Left ventricle myocardium inferior (tissue), 1 donor: ENCODE measurements around the gene TRAF1. TPM values are rescaled to one million over a fixed set of nuclear protein-coding genes. Genes with fewer than 3 reads are reported as not detected.

Experiments
- DNase-seq: peaks from one replicate; pipeline ENCODE4 v3.0.0-alpha.2; 2020
- H3K27ac ChIP-seq: fragments of 200-600 bp; replicated peaks from 2 replicates; pipeline ENCODE4 v1.8.0; 2021
- H3K27me3 ChIP-seq: fragments of 200-600 bp; 2 replicates; pipeline ENCODE4 v1.8.0; 2021; ENCODE audit warnings: low read depth
- H3K36me3 ChIP-seq: fragments of 200-600 bp; 2 replicates; pipeline ENCODE4 v1.8.0; 2021
- H3K4me1 ChIP-seq: fragments of 200-600 bp; 2 replicates; pipeline ENCODE4 v1.8.0; 2021
- H3K4me3 ChIP-seq: fragments of 200-600 bp; 2 replicates; pipeline ENCODE4 v1.8.0; 2021; ENCODE audit warnings: mild to moderate bottlenecking, moderate library complexity
- H3K9me3 ChIP-seq: fragments of 200-600 bp; replicated peaks from 2 replicates; pipeline ENCODE4 v1.8.0; 2021
- intact Hi-C: fragments of 100-400 bp; cut with micrococcal nuclease; formaldehyde crosslinking; loops from one replicate; pipeline ENCODE4 v1.11.0; 2022
- total RNA-seq: library from RNA; stranded (reverse); fragmentation: NEBNext Ultra II Directional; extraction: Animal tissue kit (Norgen Biotek cat#: 25700); gene quantifications from one replicate; pipeline ENCODE4 v1.2.1, GENCODE V29; 2021
- TF ChIP-seq, protein P1 (sequence below): fragments of 200-600 bp; IDR thresholded peaks from 2 replicates; pipeline ENCODE4 v1.8.0; 2021; ENCODE audit warnings: antibody characterized with exemption, mild to moderate bottlenecking, borderline replicate concordance
- donor health status: DM: no; HTN: yes; CAD: no; lungs with severe emphysema.

The TRAF1 gene
- total RNA-seq, 1 donor from 2014 or later, result 2.6 TPM

DNA sequence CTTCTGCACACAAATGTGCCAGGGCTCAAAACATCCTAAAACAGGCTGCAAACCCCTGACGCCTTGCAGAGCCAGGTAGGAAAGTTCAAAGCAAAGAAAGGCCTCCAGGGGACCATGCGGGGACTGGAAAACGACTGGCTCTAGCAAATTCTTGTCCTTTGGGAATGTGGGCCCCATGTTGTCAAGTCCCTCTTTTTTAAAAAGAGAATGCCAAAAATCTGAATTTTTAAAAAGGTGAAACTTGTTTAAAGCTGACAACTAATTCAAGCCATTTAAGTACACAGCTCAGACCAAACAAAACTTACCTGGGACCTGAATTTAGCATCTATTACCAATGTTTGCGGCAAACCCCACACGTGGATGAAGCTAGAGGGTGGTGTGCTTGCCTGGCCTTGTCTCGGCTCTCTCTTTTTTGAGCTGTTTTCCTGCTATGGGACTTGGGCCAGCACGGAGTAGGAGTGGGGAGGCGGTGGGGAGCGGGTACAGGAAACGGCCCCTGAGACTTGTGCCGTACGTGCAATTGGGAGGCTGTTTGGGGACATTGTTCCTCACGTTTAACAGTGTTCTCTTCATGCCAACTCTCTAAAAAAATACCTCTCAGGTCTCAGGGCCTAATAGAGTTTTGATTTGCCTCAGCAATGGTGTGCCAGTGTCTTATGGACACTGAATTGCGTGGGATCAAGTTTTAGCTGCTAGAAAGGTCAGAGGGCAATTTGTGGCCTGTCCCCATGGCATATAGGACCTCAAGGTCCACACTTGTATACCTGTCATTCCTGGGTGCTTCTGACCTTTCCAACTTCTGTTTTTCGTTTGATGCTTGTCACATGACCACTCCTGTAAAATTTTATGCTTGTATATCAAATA, 34.5 kb downstream of the TRAF1 start:
- Histone ChIP-seq H3K27me3 (no peaks in the 10 kb centered on the region), H3K36me3 (no peaks in the 10 kb centered on the region), H3K27ac (no peak overlapping the region), H3K9me3 (no peaks in the 10 kb centered on the region), H3K4me3 (no peak overlapping the region), H3K4me1 (peaks cover 21% of the 10 kb centered on the region)
- intact Hi-C loops, result no loop called here
- DNase-seq, result no peak
- TF ChIP-seq, protein P1, sequence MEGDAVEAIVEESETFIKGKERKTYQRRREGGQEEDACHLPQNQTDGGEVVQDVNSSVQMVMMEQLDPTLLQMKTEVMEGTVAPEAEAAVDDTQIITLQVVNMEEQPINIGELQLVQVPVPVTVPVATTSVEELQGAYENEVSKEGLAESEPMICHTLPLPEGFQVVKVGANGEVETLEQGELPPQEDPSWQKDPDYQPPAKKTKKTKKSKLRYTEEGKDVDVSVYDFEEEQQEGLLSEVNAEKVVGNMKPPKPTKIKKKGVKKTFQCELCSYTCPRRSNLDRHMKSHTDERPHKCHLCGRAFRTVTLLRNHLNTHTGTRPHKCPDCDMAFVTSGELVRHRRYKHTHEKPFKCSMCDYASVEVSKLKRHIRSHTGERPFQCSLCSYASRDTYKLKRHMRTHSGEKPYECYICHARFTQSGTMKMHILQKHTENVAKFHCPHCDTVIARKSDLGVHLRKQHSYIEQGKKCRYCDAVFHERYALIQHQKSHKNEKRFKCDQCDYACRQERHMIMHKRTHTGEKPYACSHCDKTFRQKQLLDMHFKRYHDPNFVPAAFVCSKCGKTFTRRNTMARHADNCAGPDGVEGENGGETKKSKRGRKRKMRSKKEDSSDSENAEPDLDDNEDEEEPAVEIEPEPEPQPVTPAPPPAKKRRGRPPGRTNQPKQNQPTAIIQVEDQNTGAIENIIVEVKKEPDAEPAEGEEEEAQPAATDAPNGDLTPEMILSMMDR, result no peak

DNA sequence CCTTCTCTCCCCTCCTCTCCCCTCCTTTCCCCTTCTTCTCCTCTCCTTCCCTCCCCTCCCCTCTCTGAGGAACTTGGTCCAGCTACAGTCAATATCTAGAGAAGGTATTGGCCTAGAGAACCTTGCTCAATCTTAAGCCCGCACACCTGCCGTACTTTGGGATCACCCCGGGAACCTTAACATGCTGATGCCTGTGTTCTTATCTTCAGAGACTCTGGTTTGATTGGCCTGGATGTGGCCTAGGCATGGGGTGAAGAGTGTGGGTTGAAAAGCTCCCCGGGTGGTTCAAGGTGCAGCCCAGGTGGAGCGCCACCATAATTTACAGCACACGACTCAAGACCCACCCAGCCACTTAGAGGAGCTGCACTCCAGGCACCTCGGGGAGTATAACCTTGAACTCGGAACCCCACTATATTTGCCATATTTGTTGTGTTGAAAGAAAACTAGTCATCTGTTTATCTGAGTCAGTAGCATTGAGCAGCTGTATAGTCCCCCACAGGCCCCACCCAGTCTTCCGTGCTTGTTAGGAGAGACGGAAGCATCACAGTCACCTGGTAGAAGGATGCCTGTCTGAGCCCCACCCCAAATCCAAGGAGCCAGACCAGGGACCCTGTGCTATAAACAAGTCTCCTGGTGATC, 35.2 kb downstream of the TRAF1 start:
- H3K36me3 ChIP-seq, result no peaks in the 10 kb centered on the region
- intact Hi-C loops, result no loop called here
- peaks cover 16% of the 10 kb centered on the region for H3K4me1 ChIP-seq
- DNase-seq, result no peak
- no peak overlapping the region for H3K4me3 ChIP-seq
- TF ChIP-seq, protein P1, result no peak
- H3K9me3 ChIP-seq, result no peaks in the 10 kb centered on the region
- H3K27me3 ChIP-seq, result no peaks in the 10 kb centered on the region
- H3K27ac ChIP-seq, result no peak overlapping the region

DNA sequence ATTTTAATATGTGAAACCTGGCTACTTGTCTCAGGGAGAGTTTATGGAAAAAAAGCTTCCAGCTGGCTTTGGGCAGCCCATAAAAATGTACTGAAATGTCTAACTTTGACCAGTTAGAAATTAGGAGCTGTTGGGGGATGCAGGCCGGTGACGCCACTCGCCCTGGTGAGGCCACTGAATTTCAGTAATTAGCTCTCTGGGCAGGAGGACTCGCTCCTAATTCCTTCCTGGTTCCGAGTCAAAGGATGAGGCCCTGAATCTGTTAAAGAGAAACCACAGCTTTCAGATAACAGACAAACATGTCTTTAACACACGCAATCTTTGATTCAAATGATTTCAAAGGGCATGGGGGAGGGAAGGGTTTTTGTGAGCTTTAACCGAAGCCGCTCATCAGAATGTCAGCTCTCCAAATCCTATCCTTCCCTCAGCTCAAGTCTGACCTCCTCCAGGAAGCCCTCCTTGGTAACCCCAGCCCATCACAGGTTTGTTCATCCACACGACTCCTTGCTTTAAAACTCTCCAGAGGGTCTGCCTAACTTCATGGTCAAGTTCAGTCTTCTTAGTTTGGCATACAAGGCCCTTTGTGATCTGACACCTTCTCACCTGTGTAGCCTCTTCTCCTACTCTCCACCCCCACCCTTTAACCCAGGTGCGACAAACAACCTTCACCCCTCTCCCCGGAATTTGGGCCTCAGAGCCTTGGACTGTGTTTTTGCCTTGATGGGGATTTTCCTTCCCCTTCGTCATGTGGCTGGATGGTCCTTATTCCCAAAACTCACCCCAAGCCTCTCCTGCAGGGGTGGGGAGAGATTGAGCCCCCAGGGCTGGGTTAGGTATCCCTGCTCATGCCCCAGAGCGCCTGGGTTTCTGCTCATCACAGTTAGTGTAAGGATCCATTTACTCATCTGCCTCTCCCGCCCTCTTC, 36.0 kb downstream of the TRAF1 start:
- DNase-seq, result no peak
- Histone ChIP-seq H3K27ac (peak overlapping the region; percentile 55), H3K4me3 (no peak overlapping the region), H3K4me1 (peaks cover 16% of the 10 kb centered on the region), H3K27me3 (no peaks in the 10 kb centered on the region), H3K36me3 (no peaks in the 10 kb centered on the region), H3K9me3 (no peaks in the 10 kb centered on the region)
- TF ChIP-seq, protein P1, result no peak
- intact Hi-C loops, result no loop called here

DNA sequence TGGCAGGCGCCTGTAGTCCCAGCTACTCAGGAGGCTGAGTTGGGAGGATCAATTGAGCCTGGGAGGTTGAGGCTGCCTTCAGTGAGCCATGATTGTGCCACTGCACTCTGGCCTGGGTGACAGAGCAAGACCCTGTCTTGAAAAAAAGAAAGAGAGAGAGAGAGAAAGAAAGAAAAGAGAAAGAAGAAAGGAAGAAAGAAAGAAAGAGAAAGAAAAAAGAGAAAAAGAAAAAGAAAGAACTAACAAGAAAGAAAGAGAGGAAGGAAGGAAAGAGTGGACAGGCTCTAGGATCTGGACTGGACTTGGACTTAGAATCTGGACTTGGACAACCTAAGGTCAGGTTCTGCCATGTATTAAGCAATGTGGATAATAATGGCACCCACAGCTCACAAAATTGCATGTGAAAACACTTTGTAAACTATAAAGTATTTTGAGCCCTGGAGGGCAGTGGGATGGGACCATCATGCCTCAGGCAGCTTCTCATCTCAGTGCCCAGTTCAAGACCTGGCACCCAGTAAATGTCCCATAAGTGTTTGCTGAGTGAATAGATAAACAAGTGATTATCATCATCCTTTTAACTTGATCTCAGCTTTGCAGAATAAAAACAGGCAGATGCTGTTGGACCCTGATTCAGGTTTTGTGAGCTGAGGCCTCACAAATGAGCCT, 36.9 kb downstream of the TRAF1 start:
- Histone ChIP-seq H3K27me3 (no peaks in the 10 kb centered on the region), H3K27ac (peak overlapping the region; percentile 55), H3K4me1 (peaks cover 9% of the 10 kb centered on the region)

More for the DNA sequence above, 36.9 kb downstream of the TRAF1 start:
- Histone ChIP-seq H3K4me3 (no peak overlapping the region), H3K36me3 (no peaks in the 10 kb centered on the region), H3K9me3 (no peaks in the 10 kb centered on the region)
- DNase-seq, result no peak
- TF ChIP-seq, protein P1, result no peak
- intact Hi-C loops, result no loop called here
